GM23248 (cell line): Measurements from ENCODE around the gene ANLN.

ENCODE experiments used
- EZH2 ChIP-seq: fragments of 200-600 bp; sonication (generic); IDR thresholded peaks from 2 replicates; pipeline ENCODE4 v1.6.1; 2018; ENCODE audit warnings: antibody characterized with exemption, mild to moderate bottlenecking; ENCODE audit not compliant: insufficient read depth, poor library complexity, severe bottlenecking
- EZH2phosphoT487 ChIP-seq: fragments of 200-600 bp; sonication (generic); IDR thresholded peaks from 2 replicates; pipeline ENCODE4 v1.6.1; 2018; ENCODE audit warnings: antibody characterized with exemption, moderate library complexity, mild to moderate bottlenecking, low read depth; ENCODE audit not compliant: insufficient read depth

DNA sequence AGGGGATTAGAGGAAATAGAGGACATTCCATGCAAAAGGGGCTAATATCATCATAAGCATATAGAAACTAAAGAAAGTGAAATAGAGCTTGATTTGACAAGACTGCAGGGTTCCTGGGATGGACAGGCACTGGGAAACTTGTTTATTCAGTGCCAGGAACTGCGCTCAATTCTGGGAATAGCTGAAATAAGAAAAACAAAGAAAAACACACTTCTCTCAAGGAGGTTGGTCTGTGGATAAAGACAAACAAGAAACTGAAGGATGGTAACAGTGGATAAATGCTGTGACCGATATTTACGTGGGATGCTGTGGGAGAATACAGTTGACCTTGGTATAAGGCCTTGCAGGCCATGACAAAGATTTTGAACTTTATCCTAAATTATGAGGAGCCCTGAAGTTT, 40.9 kb upstream of the ANLN start:
- TF ChIP-seq EZH2 (no peak), EZH2phosphoT487 (no peak)
